ENCODE data around the gene PRDM4. TPM values are rescaled to one million over a fixed set of nuclear protein-coding genes. Genes with fewer than 3 reads are reported as not detected.

PRDM4 gene
- total and polyA plus RNA-seq, 2 of the 13 experiments (the other 11 are each of a cell fraction or from before 2014, with no cell fraction given): 9.9 to 15.3 TPM

GRCh38 chr12:107760809-107761501, at the start of gene PRDM4 (continued):
- no peak for TF ChIP-seq EED (CRISPR knock-in tag; IDR thresholded peaks at IDR 0.05)
- peak; percentile 57 for TF ChIP-seq HCFC1 (IDR thresholded peaks at IDR 0.05; ENCODE audit: low read depth, low read length)
- TF ChIP-seq, protein P1, sequence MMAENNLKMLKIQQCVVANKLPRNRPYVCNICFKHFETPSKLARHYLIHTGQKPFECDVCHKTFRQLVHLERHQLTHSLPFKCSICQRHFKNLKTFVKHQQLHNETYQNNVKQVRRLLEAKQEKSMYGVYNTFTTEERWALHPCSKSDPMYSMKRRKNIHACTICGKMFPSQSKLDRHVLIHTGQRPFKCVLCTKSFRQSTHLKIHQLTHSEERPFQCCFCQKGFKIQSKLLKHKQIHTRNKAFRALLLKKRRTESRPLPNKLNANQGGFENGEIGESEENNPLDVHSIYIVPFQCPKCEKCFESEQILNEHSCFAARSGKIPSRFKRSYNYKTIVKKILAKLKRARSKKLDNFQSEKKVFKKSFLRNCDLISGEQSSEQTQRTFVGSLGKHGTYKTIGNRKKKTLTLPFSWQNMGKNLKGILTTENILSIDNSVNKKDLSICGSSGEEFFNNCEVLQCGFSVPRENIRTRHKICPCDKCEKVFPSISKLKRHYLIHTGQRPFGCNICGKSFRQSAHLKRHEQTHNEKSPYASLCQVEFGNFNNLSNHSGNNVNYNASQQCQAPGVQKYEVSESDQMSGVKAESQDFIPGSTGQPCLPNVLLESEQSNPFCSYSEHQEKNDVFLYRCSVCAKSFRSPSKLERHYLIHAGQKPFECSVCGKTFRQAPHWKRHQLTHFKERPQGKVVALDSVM (CRISPR knock-in tag; IDR thresholded peaks at IDR 0.05): peak; percentile 80
- peak; percentile 69 for TF ChIP-seq ZNF431 (CRISPR knock-in tag; IDR thresholded peaks at IDR 0.05; ENCODE audit: borderline replicate concordance, low read depth)
- TF ChIP-seq CREB1 (IDR thresholded peaks at IDR 0.05): peak; percentile 79; the same call in 1 of the 2 replicates
- peak; percentile 54; the same call in 1 of the 2 replicates for TF ChIP-seq CREB1 (CRISPR knock-in tag; IDR thresholded peaks at IDR 0.05)
- TF ChIP-seq ZNF644 (CRISPR knock-in tag; IDR thresholded peaks at IDR 0.05; ENCODE audit: low read depth): no peak
- TF ChIP-seq, protein P2, sequence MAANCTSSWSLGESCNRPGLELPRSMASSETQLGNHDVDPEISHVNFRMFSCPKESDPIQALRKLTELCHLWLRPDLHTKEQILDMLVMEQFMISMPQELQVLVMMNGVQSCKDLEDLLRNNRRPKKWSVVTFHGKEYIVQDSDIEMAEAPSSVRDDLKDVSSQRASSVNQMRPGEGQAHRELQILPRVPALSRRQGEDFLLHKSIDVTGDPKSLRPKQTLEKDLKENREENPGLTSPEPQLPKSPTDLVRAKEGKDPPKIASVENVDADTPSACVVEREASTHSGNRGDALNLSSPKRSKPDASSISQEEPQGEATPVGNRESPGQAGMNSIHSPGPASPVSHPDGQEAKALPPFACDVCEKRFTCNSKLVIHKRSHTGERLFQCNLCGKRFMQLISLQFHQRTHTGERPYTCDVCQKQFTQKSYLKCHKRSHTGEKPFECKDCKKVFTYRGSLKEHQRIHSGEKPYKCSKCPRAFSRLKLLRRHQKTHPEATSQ (CRISPR knock-in tag; IDR thresholded peaks at IDR 0.05; ENCODE audit: borderline replicate concordance): no peak
- no peak for TF ChIP-seq NFYB (CRISPR knock-in tag; IDR thresholded peaks at IDR 0.05)
- TF ChIP-seq SAP130 (CRISPR knock-in tag; IDR thresholded peaks at IDR 0.05; ENCODE audit: low read depth): peak; percentile 80
- TF ChIP-seq ZNF619 (CRISPR knock-in tag; IDR thresholded peaks at IDR 0.05): no peak
- no peak for TF ChIP-seq ZNF878 (CRISPR knock-in tag; IDR thresholded peaks at IDR 0.05)
- TF ChIP-seq, protein P3, sequence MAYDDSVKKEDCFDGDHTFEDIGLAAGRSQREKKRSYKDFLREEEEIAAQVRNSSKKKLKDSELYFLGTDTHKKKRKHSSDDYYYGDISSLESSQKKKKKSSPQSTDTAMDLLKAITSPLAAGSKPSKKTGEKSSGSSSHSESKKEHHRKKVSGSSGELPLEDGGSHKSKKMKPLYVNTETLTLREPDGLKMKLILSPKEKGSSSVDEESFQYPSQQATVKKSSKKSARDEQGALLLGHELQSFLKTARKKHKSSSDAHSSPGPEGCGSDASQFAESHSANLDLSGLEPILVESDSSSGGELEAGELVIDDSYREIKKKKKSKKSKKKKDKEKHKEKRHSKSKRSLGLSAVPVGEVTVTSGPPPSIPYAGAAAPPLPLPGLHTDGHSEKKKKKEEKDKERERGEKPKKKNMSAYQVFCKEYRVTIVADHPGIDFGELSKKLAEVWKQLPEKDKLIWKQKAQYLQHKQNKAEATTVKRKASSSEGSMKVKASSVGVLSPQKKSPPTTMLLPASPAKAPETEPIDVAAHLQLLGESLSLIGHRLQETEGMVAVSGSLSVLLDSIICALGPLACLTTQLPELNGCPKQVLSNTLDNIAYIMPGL (CRISPR knock-in tag; IDR thresholded peaks at IDR 0.05; ENCODE audit: borderline replicate concordance in 1 of 2, low read depth in 1 of 2): peak; percentile 72 to 74
- TF ChIP-seq, protein P4, sequence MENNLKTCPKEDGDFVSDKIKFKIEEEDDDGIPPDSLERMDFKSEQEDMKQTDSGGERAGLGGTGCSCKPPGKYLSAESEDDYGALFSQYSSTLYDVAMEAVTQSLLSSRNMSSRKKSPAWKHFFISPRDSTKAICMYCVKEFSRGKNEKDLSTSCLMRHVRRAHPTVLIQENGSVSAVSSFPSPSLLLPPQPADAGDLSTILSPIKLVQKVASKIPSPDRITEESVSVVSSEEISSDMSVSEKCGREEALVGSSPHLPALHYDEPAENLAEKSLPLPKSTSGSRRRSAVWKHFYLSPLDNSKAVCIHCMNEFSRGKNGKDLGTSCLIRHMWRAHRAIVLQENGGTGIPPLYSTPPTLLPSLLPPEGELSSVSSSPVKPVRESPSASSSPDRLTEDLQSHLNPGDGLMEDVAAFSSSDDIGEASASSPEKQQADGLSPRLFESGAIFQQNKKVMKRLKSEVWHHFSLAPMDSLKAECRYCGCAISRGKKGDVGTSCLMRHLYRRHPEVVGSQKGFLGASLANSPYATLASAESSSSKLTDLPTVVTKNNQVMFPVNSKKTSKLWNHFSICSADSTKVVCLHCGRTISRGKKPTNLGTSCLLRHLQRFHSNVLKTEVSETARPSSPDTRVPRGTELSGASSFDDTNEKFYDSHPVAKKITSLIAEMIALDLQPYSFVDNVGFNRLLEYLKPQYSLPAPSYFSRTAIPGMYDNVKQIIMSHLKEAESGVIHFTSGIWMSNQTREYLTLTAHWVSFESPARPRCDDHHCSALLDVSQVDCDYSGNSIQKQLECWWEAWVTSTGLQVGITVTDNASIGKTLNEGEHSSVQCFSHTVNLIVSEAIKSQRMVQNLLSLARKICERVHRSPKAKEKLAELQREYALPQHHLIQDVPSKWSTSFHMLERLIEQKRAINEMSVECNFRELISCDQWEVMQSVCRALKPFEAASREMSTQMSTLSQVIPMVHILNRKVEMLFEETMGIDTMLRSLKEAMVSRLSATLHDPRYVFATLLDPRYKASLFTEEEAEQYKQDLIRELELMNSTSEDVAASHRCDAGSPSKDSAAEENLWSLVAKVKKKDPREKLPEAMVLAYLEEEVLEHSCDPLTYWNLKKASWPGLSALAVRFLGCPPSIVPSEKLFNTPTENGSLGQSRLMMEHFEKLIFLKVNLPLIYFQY (CRISPR knock-in tag; IDR thresholded peaks at IDR 0.05; ENCODE audit: borderline replicate concordance): peak; percentile 57; the same call in 1 of the 2 replicates
- TF ChIP-seq ELF1 (CRISPR knock-in tag; IDR thresholded peaks at IDR 0.05): peak; percentile 88
- no peak for TF ChIP-seq HDAC6 (IDR thresholded peaks at IDR 0.05; ENCODE audit: low read depth, low read length)
- TF ChIP-seq CHD2 (IDR thresholded peaks at IDR 0.05; ENCODE audit: low read depth, low read length): peak; percentile 87
- TF ChIP-seq, protein P5, sequence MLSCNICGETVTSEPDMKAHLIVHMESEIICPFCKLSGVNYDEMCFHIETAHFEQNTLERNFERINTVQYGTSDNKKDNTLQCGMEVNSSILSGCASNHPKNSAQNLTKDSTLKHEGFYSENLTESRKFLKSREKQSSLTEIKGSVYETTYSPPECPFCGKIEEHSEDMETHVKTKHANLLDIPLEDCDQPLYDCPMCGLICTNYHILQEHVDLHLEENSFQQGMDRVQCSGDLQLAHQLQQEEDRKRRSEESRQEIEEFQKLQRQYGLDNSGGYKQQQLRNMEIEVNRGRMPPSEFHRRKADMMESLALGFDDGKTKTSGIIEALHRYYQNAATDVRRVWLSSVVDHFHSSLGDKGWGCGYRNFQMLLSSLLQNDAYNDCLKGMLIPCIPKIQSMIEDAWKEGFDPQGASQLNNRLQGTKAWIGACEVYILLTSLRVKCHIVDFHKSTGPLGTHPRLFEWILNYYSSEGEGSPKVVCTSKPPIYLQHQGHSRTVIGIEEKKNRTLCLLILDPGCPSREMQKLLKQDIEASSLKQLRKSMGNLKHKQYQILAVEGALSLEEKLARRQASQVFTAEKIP (CRISPR knock-in tag; IDR thresholded peaks at IDR 0.05; ENCODE audit: borderline replicate concordance): no peak
- TF ChIP-seq TEAD2 (CRISPR knock-in tag; IDR thresholded peaks at IDR 0.05): no peak
